Measurements from ENCODE around the gene CLTRN.

DNA sequence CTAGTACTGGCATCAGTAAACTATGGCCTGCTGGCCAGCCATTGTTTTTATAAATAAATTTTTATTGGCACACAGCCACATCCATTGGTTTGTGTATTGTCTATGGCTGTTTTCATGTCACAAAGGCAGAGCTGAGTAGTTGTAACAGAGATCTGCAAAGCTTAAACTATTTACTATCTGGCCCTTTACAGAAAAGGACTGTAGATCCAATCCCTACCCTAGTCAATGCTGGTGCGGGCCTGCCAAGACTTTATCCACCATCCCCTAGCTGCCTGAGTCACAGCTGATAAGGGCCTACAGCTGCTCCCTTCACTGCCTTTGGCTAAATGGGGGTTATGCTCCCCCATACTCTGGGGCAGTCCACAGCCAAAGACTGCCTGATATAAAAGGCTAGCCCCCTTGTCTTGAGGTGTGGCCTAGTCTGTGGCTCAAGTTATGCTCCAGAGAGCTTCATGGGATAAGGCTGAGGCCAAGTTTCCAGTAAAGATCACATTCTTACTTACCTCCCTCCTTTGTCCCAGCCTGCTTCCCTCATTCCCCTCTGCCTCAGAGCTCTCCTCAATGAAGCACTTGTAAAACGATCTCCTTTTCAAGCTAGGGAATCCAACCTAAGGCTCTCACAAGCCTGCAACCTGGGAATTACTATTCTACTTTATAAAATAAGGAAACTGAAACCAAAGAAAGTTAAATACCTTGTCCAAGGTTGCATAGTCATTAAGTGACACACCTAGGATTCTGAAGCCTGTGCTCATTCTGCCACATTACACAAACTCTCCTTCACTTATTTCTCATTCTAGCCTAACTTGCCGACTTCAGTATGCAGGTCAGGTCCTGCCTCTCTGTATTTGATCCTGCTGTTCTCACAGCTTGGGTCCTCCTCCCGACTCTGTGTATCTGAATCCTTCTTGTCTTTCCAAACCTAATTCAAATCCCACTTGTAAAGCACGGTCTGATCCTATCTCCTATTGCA, 84.5 kb downstream of the CLTRN start:
- TF ChIP-seq CTCF (IDR thresholded peaks at IDR 0.05) (no peak), POLR2A (IDR thresholded peaks at IDR 0.05) (no peak)

Measured in uterus (tissue), 2 donors.